H9 (cell line): ENCODE data around the gene N4BP3. TPM values are rescaled to one million over a fixed set of nuclear protein-coding genes. Genes with fewer than 3 reads are reported as not detected.

Source experiments
- DNase-seq: peaks from one replicate; pipeline ENCODE4 v3.0.0-alpha.2; 2017
- H2AFZ ChIP-seq: one replicate; pipeline ENCODE4 v1.6.1; 2013; ENCODE audit warnings: mild to moderate bottlenecking, low read length, control low read depth, moderate library complexity
- H2AK5ac ChIP-seq: 2 replicates; pipeline ENCODE4 v1.6.1; 2013; ENCODE audit warnings: low read length, control low read depth, mixed read lengths; ENCODE audit not compliant: insufficient read length
- H2BK120ac ChIP-seq: one replicate; pipeline ENCODE4 v1.6.1; 2013; ENCODE audit warnings: low read depth, mild to moderate bottlenecking, low read length, control low read depth, inconsistent platforms; ENCODE audit not compliant: poor library complexity, severe bottlenecking
- H2BK12ac ChIP-seq: 2 replicates; pipeline ENCODE4 v1.6.1; 2013; ENCODE audit warnings: low read length, control low read depth, mixed read lengths, low read depth; ENCODE audit not compliant: insufficient read length
- H2BK15ac ChIP-seq: 2 replicates; pipeline ENCODE4 v1.6.1; 2013; ENCODE audit warnings: low read depth, low read length, control low read depth
- H2BK20ac ChIP-seq: one replicate; pipeline ENCODE4 v1.6.1; 2013; ENCODE audit warnings: low read depth, mild to moderate bottlenecking, low read length, control low read depth, inconsistent platforms; ENCODE audit not compliant: poor library complexity, severe bottlenecking
- H2BK5ac ChIP-seq: 2 replicates; pipeline ENCODE4 v1.6.1; 2013; ENCODE audit warnings: low read length, control low read depth, mixed read lengths; ENCODE audit not compliant: insufficient read length
- H3K14ac ChIP-seq: 2 replicates; pipeline ENCODE4 v1.6.1; 2013; ENCODE audit warnings: low read length, control low read depth; ENCODE audit not compliant: insufficient read depth
- H3K18ac ChIP-seq: 2 replicates; pipeline ENCODE4 v1.6.1; 2013; ENCODE audit warnings: low read depth, mild to moderate bottlenecking, mixed read lengths, low read length, control low read depth; ENCODE audit not compliant: insufficient read length
- H3K23ac ChIP-seq: 2 replicates; pipeline ENCODE4 v1.6.1; 2013; ENCODE audit warnings: low read length, control low read depth, mixed read lengths, low read depth; ENCODE audit not compliant: insufficient read length
- H3K23me2 ChIP-seq: 2 replicates; pipeline ENCODE4 v1.6.1; 2013; ENCODE audit warnings: low read depth, mild to moderate bottlenecking, mixed read lengths, low read length, control low read depth; ENCODE audit not compliant: insufficient read length, poor library complexity, severe bottlenecking
- H3K27ac ChIP-seq: 2 replicates; pipeline ENCODE4 v1.5.1; 2013; ENCODE audit warnings: low read length, control low read depth, mixed read lengths, low read depth; ENCODE audit not compliant: insufficient read length
- H3K27me3 ChIP-seq: 2 replicates; pipeline ENCODE4 v1.6.1; 2013; ENCODE audit warnings: low read length, control low read depth, inconsistent platforms; ENCODE audit not compliant: insufficient read depth
- H3K4ac ChIP-seq: 2 replicates; pipeline ENCODE4 v1.6.1; 2013; ENCODE audit warnings: low read depth, mild to moderate bottlenecking, control low read depth, inconsistent platforms, low read length, moderate library complexity
- H3K4me1 ChIP-seq: 2 replicates; pipeline ENCODE4 v1.6.1; 2013; ENCODE audit warnings: low read length, control low read depth, inconsistent platforms; ENCODE audit not compliant: insufficient read depth
- H3K4me2 ChIP-seq: 2 replicates; pipeline ENCODE4 v1.6.1; 2013; ENCODE audit warnings: low read length, control low read depth, mixed read lengths; ENCODE audit not compliant: insufficient read length, insufficient read depth
- H3K56ac ChIP-seq: 2 replicates; pipeline ENCODE4 v1.6.1; 2013; ENCODE audit warnings: low read depth, mild to moderate bottlenecking, mixed read lengths, low read length, control low read depth; ENCODE audit not compliant: insufficient read length
- H3K79me1 ChIP-seq: 2 replicates; pipeline ENCODE4 v1.6.1; 2013; ENCODE audit warnings: low read depth, mild to moderate bottlenecking, moderate library complexity, low read length, control low read depth, inconsistent platforms; ENCODE audit not compliant: insufficient read depth, poor library complexity, severe bottlenecking
- H3K79me2 ChIP-seq: 2 replicates; pipeline ENCODE4 v1.6.1; 2013; ENCODE audit warnings: low read length, control low read depth, inconsistent platforms; ENCODE audit not compliant: insufficient read depth
- H3K9ac ChIP-seq: 2 replicates; pipeline ENCODE4 v1.6.1; 2013; ENCODE audit warnings: low read length, control low read depth, mixed read lengths; ENCODE audit not compliant: insufficient read length; ENCODE audit errors: extremely low read depth
- H3K9me3 ChIP-seq: one replicate; pipeline ENCODE4 v1.6.1; 2013; ENCODE audit warnings: low read depth, low read length, inconsistent platforms; ENCODE audit not compliant: control insufficient read depth
- H3T11ph ChIP-seq: one replicate; pipeline ENCODE4 v1.6.1; 2013; ENCODE audit warnings: mild to moderate bottlenecking, low read length, control low read depth, inconsistent platforms
- H4K20me1 ChIP-seq: one replicate; pipeline ENCODE4 v1.6.1; 2013; ENCODE audit not compliant: control insufficient read depth, insufficient read length, insufficient read depth
- H4K5ac ChIP-seq: 2 replicates; pipeline ENCODE4 v1.6.1; 2013; ENCODE audit warnings: low read depth, mild to moderate bottlenecking, mixed read lengths, low read length, control low read depth; ENCODE audit not compliant: insufficient read length
- H4K8ac ChIP-seq: replicated peaks from 2 replicates; pipeline ENCODE4 v1.6.1; 2013; ENCODE audit warnings: low read length, control low read depth, mixed read lengths, low read depth; ENCODE audit not compliant: insufficient read length
- H4K91ac ChIP-seq: 2 replicates; pipeline ENCODE4 v1.6.1; 2013; ENCODE audit warnings: low read depth, mild to moderate bottlenecking, moderate library complexity, mixed read lengths, low read length, control low read depth; ENCODE audit not compliant: insufficient read length
- H3K27ac Mint-ChIP-seq, 3 experiments: 2 replicates in 2 of 3; 3 replicates in 1 of 3; pipeline ENCODE4 v1.8.0; 2020 to 2021; ENCODE audit warnings: mixed read lengths in 3 of 3, mild to moderate bottlenecking in 1 of 3, moderate library complexity in 1 of 3
- H3K27me3 Mint-ChIP-seq: 2 replicates; pipeline ENCODE4 v1.8.0; 2021; ENCODE audit warnings: low read depth, mild to moderate bottlenecking, moderate library complexity, mixed read lengths
- H3K36me3 Mint-ChIP-seq, 3 experiments: 2 replicates in 2 of 3; 3 replicates in 1 of 3; pipeline ENCODE4 v1.8.0; 2020 to 2021; ENCODE audit warnings: low read depth in 3 of 3, mixed read lengths in 3 of 3; ENCODE audit not compliant: insufficient read depth in 1 of 3
- H3K4me1 Mint-ChIP-seq, 2 experiments: 2 replicates each; pipeline ENCODE4 v1.8.0; 2020; ENCODE audit warnings: mixed read lengths in 2 of 2
- H3K4me3 Mint-ChIP-seq, 2 experiments: 2 replicates in 1 of 2; 3 replicates in 1 of 2; pipeline ENCODE4 v1.8.0; 2020 to 2021; ENCODE audit warnings: mild to moderate bottlenecking in 2 of 2, mixed read lengths in 2 of 2, moderate library complexity in 1 of 2
- H3K9me3 Mint-ChIP-seq, 2 experiments: 2 replicates in 1 of 2; 3 replicates in 1 of 2; pipeline ENCODE4 v1.8.0; 2020; ENCODE audit warnings: mild to moderate bottlenecking in 2 of 2, mixed read lengths in 2 of 2, moderate library complexity in 1 of 2
- CTCF ChIP-seq: fragments of 200-600 bp; sonication (generic); conservative IDR thresholded peaks from 3 replicates; pipeline ENCODE4 v1.8.0; 2021; ENCODE audit warnings: antibody characterized with exemption, mild to moderate bottlenecking
- WGBS: extraction: QIAGEN DNeasy Blood & Tissue Kit; methylation state at CpG from one replicate; pipeline ENCODE4 v1.1.7; 2013; ENCODE audit warnings: missing lambda C conversion rate, low lambda C conversion rate, mixed read lengths; ENCODE audit not compliant: insufficient read length; ENCODE audit errors: extremely low coverage; 5-methylcytosine and 5-hydroxymethylcytosine counted together
- total RNA-seq: library from RNA; stranded (reverse); gene quantifications from 2 replicates; pipeline ENCODE4 v1.2.1, GENCODE V29; 2021

Gene N4BP3
- total RNA-seq, 1 experiment from 2014 or later = 32.1 TPM

- H4K91ac ChIP-seq = no peak overlapping the region
- no peak overlapping the region for H4K5ac ChIP-seq
- no peak overlapping the region for H3T11ph ChIP-seq
- no peak overlapping the region for H3K9ac ChIP-seq
- H3K18ac ChIP-seq = no peak overlapping the region
- no peak overlapping the region for H2BK20ac ChIP-seq
- no peak overlapping the region for H3K23ac ChIP-seq
- H3K56ac ChIP-seq = no peak overlapping the region
- Mint-ChIP-seq H3K27ac (no peak overlapping the region), H3K4me1 (peaks cover 0 to 5% of the 10 kb centered on the region in 2 experiments; a peak in 2 of 4 replicates), H3K4me3 (no peak overlapping the region), H3K9me3 (peaks cover 15 to 19% of the 10 kb centered on the region in 2 experiments), H3K27me3 (peaks cover 11% of the 10 kb centered on the region), H3K36me3 (peaks cover 0 to 9% (median 5%) of the 10 kb centered on the region in 3 experiments; a peak in 5 of 7 replicates)
- H2BK12ac ChIP-seq = no peak overlapping the region
- no peak overlapping the region for H3K14ac ChIP-seq
- H2BK120ac ChIP-seq = no peak overlapping the region
- no peak overlapping the region for H3K4me2 ChIP-seq
- no peaks in the 10 kb centered on the region for H3K9me3 ChIP-seq
- no peaks in the 10 kb centered on the region for H3K79me2 ChIP-seq
- H3K4ac ChIP-seq = no peak overlapping the region
- H3K79me1 ChIP-seq = no peaks in the 10 kb centered on the region
- no peak overlapping the region for H2BK5ac ChIP-seq
- H3K4me1 ChIP-seq = no peaks in the 10 kb centered on the region
- H3K27ac ChIP-seq = no peak overlapping the region
- H3K27me3 ChIP-seq = no peaks in the 10 kb centered on the region
- WGBS = no CpG with 5 or more reads among the region's 7 CpGs
- H3K23me2 ChIP-seq = no peaks in the 10 kb centered on the region
- TF ChIP-seq CTCF = no peak
- H2AK5ac ChIP-seq = no peak overlapping the region
- H4K8ac ChIP-seq = no peak overlapping the region
- DNase-seq = no peak
- no peak overlapping the region for H2AFZ ChIP-seq
- no peaks in the 10 kb centered on the region for H4K20me1 ChIP-seq
- no peak overlapping the region for H2BK15ac ChIP-seq
These were observed 14.6 kb upstream of the N4BP3 start for GRCh38 chr5:178098685-178099084.
